ENCODE results near the gene TLN1.

The TLN1 gene

GRCh38 chr9:35729101-35729500 lies 2.9 kb downstream of the TLN1 start:
- no peak for DNase-seq

- DNase-seq, result peak; percentile 35 to 50
Measured at GRCh38 chr9:35728041-35728971, 3.7 kb downstream of the TLN1 start.

GRCh38 chr9:35727676-35728040 lies 4.3 kb downstream of the TLN1 start:
- DNase-seq, result no peak

GRCh38 chr9:35726931-35727330 lies 5.1 kb downstream of the TLN1 start:
- peak; percentile 35 to 63 for DNase-seq

- no peak for DNase-seq
Measured at GRCh38 chr9:35725362-35725761, 6.6 kb downstream of the TLN1 start.

GRCh38 chr9:35723908-35724307 lies 8.1 kb downstream of the TLN1 start:
- DNase-seq, result no peak

- DNase-seq, result no peak
Measured at GRCh38 chr9:35723426-35723825, 8.6 kb downstream of the TLN1 start.

GRCh38 chr9:35719546-35719945 lies 12.4 kb downstream of the TLN1 start:
- no peak for DNase-seq

GRCh38 chr9:35718721-35719511 lies 13.1 kb downstream of the TLN1 start:
- DNase-seq, result peak in 1 of 2 donors; percentile 62

GRCh38 chr9:35717132-35717870 lies 14.7 kb downstream of the TLN1 start:
- DNase-seq, result no peak

GRCh38 chr9:35716230-35716629 lies 15.8 kb downstream of the TLN1 start:
- no peak for DNase-seq

GRCh38 chr9:35714579-35715252 lies 17.3 kb downstream of the TLN1 start:
- no peak for DNase-seq

- no peak for DNase-seq
Measured at GRCh38 chr9:35714123-35714522, 17.9 kb downstream of the TLN1 start.

GRCh38 chr9:35713578-35713977 lies 18.4 kb downstream of the TLN1 start:
- DNase-seq, result no peak

GRCh38 chr9:35712762-35713400 lies 19.1 kb downstream of the TLN1 start:
- DNase-seq, result no peak

GRCh38 chr9:35711501-35712428 lies 20.2 kb downstream of the TLN1 start:
- DNase-seq, result no peak

- no peak for DNase-seq
Measured at GRCh38 chr9:35710818-35711500, 21.0 kb downstream of the TLN1 start.

- no peak for DNase-seq
Measured at GRCh38 chr9:35708146-35708545, 23.8 kb downstream of the TLN1 start.

- no peak for DNase-seq
Measured at GRCh38 chr9:35706951-35707350, 25.0 kb downstream of the TLN1 start.

GRCh38 chr9:35705836-35706430 lies 26.1 kb downstream of the TLN1 start:
- DNase-seq, result no peak
